Body of pancreas (tissue), 4 donors: ENCODE results near the gene DGKE. TPM values are rescaled to one million over a fixed set of nuclear protein-coding genes. Genes with fewer than 3 reads are reported as not detected.

Experiments used
- ATAC-seq: fragments of 150-250 bp; one replicate; pipeline ENCODE4 v1.9.1; 2016
- DNase-seq, 4 donors: peaks; one replicate each; pipeline ENCODE4 v3.0.0-alpha.2; 2019
- H3K27ac ChIP-seq, 4 donors: fragments of 200-600 bp; sonication (generic); 1 replicate in 3 of 4; 2 replicates in 1 of 4; pipeline versions ENCODE4 v1.5.1 to v1.6.1; 2016 to 2019; ENCODE audit warnings: mild to moderate bottlenecking in 1 of 4, mixed read lengths in 1 of 4, moderate library complexity in 1 of 4
- H3K27me3 ChIP-seq, 2 donors: fragments of 200-600 bp; sonication (generic); one replicate each; pipeline ENCODE4 v1.6.0; 2016; ENCODE audit warnings: mild to moderate bottlenecking in 1 of 2
- H3K36me3 ChIP-seq, 2 donors: fragments of 200-600 bp; sonication (generic); replicated peaks in 1 of 2; 2 replicates each; pipeline ENCODE4 v1.5.1; 2016; ENCODE audit warnings: low read depth in 2 of 2; ENCODE audit not compliant: insufficient read depth in 1 of 2
- H3K4me1 ChIP-seq: fragments of 200-600 bp; sonication (generic); one replicate; pipeline ENCODE4 v1.6.0; 2016
- H3K4me3 ChIP-seq, 2 donors: fragments of 200-600 bp; sonication (generic); 1 replicate in 1 of 2; 2 replicates in 1 of 2; pipeline ENCODE4 v1.5.1; 2016 to 2019
- H3K9me3 ChIP-seq, 3 donors: fragments of 200-600 bp; sonication (generic); 1 replicate in 2 of 3; 2 replicates in 1 of 3; pipeline ENCODE4 v1.5.1; 2016
- CTCF ChIP-seq, 7 experiments: fragments of 450-650 bp in 4 of 7; fragments of 200-600 bp in 3 of 7; sonication (generic) in 3 of 7; IDR thresholded peaks; one replicate each; pipeline ENCODE4 v1.5.1; 2016 to 2019; ENCODE audit warnings: antibody characterized with exemption in 7 of 7
- POLR2A ChIP-seq, 3 donors: fragments of 450-650 bp; IDR thresholded peaks; one replicate each; pipeline ENCODE4 v1.6.1; 2016; ENCODE audit warnings: antibody characterized with exemption in 3 of 3, mild to moderate bottlenecking in 2 of 3
- WGBS, 2 donors: methylation state at CpG; one replicate each; pipeline ENCODE4 v1.1.5; 2017; 5-methylcytosine and 5-hydroxymethylcytosine counted together
- intact Hi-C: fragments of 100-400 bp; cut with DNase I; formaldehyde crosslinking; loops from one replicate; pipeline ENCODE4 v1.15.1; 2023
- total RNA-seq, 2 donors: library from RNA; depleted of rRNA; stranded (reverse); fragments of >200 nt; gene quantifications; one replicate each; pipeline ENCODE4 v1.1.0, GENCODE V29; 2016

DGKE gene
- total RNA-seq, 2 donors from 2014 or later, result 4.6 to 7.0 TPM

GRCh38 chr17:56887552-56888467 lies 53.9 kb downstream of the DGKE start:
- Histone ChIP-seq H3K4me3 (no peak overlapping the region), H3K27me3 (no peaks in the 10 kb centered on the region), H3K36me3 (peaks cover 0 to 14% of the 10 kb centered on the region in 2 donors), H3K9me3 (no peaks in the 10 kb centered on the region), H3K27ac (no peak overlapping the region), H3K4me1 (no peaks in the 10 kb centered on the region)
- intact Hi-C loops, result no loop called here
- WGBS, 2 donors, result 94 to 99% methylated on average over 9 of the region's 9 CpGs
- ATAC-seq (no peak), DNase-seq (no peak)
- TF ChIP-seq CTCF (IDR thresholded peaks at IDR 0.05), result no peak

GRCh38 chr17:56890390-56890789 lies 56.4 kb downstream of the DGKE start:
- no peaks in the 10 kb centered on the region for H3K27me3 ChIP-seq
- H3K4me3 ChIP-seq, result no peak overlapping the region
- no peak overlapping the region for H3K27ac ChIP-seq
- intact Hi-C loops, result no loop called here
- ATAC-seq, result no peak
- no peaks in the 10 kb centered on the region for H3K9me3 ChIP-seq
- 94 to 100% methylated on average over 1 to 6 of the region's 6 CpGs for WGBS, 2 donors
- DNase-seq, result no peak
- H3K4me1 ChIP-seq, result no peaks in the 10 kb centered on the region
- TF ChIP-seq CTCF (IDR thresholded peaks at IDR 0.05) (no peak), POLR2A (IDR thresholded peaks at IDR 0.05) (no peak)
- H3K36me3 ChIP-seq, result peaks cover 14 to 32% of the 10 kb centered on the region in 2 donors

GRCh38 chr17:56890906-56891674 lies 57.1 kb downstream of the DGKE start:
- 91 to 95% methylated on average over 7 of the region's 7 CpGs for WGBS, 2 donors
- intact Hi-C loops, result no loop called here
- H3K9me3 ChIP-seq, result no peaks in the 10 kb centered on the region
- peaks cover 14 to 35% of the 10 kb centered on the region in 2 donors for H3K36me3 ChIP-seq
- DNase-seq (no peak), ATAC-seq (no peak)
- H3K4me1 ChIP-seq, result no peaks in the 10 kb centered on the region
- no peak overlapping the region for H3K27ac ChIP-seq
- no peak overlapping the region for H3K4me3 ChIP-seq
- TF ChIP-seq CTCF (IDR thresholded peaks at IDR 0.05) (no peak), POLR2A (IDR thresholded peaks at IDR 0.05) (no peak)
- no peaks in the 10 kb centered on the region for H3K27me3 ChIP-seq

GRCh38 chr17:56891751-56892150 lies 57.8 kb downstream of the DGKE start:
- Histone ChIP-seq H3K4me3 (no peak overlapping the region), H3K27me3 (no peaks in the 10 kb centered on the region), H3K4me1 (no peaks in the 10 kb centered on the region), H3K9me3 (no peaks in the 10 kb centered on the region), H3K27ac (no peak overlapping the region), H3K36me3 (peaks cover 14 to 33% of the 10 kb centered on the region in 2 donors)
- WGBS, 2 donors, result 65 to 70% methylated on average over 16 of the region's 16 CpGs
- DNase-seq (peak; percentile 25 to 56 (median 44)), ATAC-seq (no peak)
- TF ChIP-seq POLR2A (IDR thresholded peaks at IDR 0.05), result no peak
- peak in 6 of 7 experiments; percentile 20 to 46 (median 38) for TF ChIP-seq CTCF (IDR thresholded peaks at IDR 0.05)
- intact Hi-C loops, result no loop called here
